Fibroblast of the conjunctiva (primary cell): ENCODE measurements around the gene FHOD1.

ENCODE experiments used
- DNase-seq: peaks from one replicate; pipeline ENCODE4 v3.0.0-alpha.2; 2010; ENCODE audit warnings: low read depth

Gene FHOD1

DNA sequence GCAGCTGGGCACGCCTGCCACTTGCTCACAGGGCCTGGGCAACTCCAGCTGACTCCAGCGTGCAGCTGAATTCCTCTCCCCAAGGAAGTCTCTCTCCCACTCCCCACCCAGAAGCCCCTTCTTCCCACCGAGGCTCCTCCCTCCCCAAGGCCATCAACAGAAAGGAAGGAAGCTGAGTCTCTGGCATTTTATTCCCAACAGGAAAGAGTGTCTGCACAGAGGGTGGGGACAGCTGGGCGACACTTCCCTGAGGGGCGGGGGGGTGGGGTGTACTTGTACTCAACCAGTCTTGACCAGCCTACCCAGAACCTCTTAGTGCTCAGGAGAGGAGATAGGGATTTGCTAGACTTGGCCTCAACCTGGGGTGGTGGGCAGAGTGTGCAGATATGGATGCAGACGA, 57.2 kb downstream of the FHOD1 start, which contains the start of gene EXOC3L1:
TSS of gene EXOC3L1 (minus strand) at position 96 of the 400 bp plus-strand sequence. CDS start 460 bp downstream, outside the sequence.
- DNase-seq: no peak

GRCh38 chr16:67188798-67189197, 58.5 kb downstream of the FHOD1 start:
- DNase-seq: no peak

- no peak for DNase-seq
Observed at GRCh38 chr16:67188323-67188722, 59.0 kb downstream of the FHOD1 start.

- DNase-seq: no peak
Observed at GRCh38 chr16:67187175-67187890, 59.9 kb downstream of the FHOD1 start.

GRCh38 chr16:67186550-67186950, 60.7 kb downstream of the FHOD1 start:
- no peak for DNase-seq

- DNase-seq: no peak
Observed at GRCh38 chr16:67185651-67186134, 61.6 kb downstream of the FHOD1 start.

GRCh38 chr16:67184995-67185650, 62.2 kb downstream of the FHOD1 start:
- peak; percentile 84 for DNase-seq

- no peak for DNase-seq
Observed at GRCh38 chr16:67184453-67184994, 62.8 kb downstream of the FHOD1 start.

DNA sequence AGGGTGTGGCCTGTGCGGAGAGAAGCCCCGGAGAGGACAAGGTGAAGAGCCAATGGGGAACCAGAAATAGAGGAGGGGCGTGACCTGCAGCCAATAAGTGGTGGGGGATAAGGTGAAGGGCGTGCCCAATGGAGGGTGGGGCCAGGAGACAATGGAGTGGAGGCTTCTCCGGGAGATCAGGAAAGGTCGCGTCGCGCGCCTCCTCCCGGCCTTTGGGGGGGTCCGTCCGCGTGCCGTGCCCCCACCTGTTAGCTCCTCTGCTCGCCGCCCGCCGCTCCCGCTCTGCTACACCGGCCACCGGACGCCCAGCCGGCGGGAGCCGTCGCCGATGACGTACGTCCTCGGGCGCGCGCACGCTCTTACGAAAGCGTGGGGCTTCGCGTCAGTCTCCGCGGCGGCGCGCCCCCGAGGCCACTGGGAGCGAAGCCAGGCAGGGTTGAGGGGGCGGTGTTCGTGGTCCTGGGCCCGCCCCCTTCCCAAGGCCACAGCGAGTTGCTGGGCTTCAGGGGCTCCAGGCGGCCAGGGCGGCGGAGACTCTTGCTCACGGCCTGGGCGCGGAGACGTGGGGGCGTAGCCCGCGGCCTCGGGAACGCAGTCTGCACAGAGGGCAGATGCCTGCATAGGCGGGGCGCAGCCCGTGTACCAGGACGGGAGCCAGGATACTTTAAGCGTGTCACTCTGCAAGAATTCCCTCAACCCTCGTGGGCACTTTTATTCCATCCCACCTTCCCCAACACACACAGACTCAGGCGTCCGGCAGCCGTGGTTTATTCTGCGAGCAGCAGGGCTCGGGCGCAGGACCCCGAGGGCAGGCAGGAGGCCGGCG, 63.4 kb downstream of the FHOD1 start, which contains the start of gene MATCAP1:
TSS of gene MATCAP1 (minus strand) at position 337 of the 826 bp plus-strand sequence. CDS start 3,353 bp downstream, outside the sequence.
- DNase-seq: peak; percentile 97

- DNase-seq: no peak
Observed at GRCh38 chr16:67183284-67183626, 64.0 kb downstream of the FHOD1 start.

DNA sequence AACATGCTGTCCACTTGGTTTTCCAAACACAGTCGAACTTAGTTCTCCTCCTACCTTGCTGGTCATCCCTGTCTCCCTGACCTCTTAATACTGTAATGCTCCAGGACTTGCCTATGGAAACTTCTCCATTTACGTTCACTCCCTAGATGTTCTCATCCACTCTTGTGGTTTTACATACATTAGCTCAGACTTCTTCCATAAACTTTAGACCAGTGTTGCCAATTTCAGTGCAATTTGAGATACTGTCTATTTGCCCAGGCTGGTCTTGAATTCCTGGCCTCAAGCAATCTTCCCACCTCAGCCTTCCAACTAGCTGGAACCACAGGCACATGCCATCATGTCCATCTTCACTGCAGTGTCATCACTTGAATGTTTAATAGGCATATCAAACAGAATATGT, 65.0 kb downstream of the FHOD1 start:
- no peak for DNase-seq

GRCh38 chr16:67181346-67181745, 65.9 kb downstream of the FHOD1 start:
- peak; percentile 67 for DNase-seq

- no peak for DNase-seq
Observed at GRCh38 chr16:67180166-67180565, 67.1 kb downstream of the FHOD1 start.

DNA sequence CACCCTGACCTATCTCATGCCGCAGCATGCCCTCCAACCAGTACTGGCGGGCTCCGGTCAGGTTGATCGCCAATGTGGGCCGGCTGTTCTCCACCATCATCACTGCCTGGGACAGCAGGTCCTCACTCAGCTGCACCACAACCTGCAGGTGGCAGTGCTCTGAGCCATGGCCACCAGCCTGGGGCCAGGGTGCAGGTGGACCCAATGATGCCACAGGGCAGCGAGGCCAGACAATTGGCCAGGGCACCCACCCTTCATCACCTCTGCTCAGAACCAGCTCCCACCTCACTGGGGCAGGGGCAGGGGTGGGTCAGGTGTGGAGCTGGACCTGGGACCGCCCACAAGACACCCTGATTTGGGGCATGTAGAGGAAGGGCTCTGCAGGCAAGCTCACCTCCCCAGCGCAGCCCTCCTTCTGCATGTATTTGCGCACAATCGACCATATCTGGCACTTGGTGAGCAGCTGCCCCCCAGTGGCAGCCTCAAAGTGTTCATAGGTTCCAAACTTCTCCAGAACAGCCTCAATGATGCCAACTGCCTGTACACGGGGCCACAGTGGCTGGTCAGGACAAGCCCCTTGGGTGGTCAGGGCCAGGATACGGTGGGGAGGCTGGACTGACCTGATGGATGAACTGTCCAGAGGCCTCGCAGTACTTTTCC, 67.7 kb downstream of the FHOD1 start:
- DNase-seq: no peak
